ENCODE measurements around the gene ZNF407.

ZNF407 gene

GRCh38 chr18:74623047-74623816, 25.6 kb downstream of the ZNF407 start:
- peak; percentile 34 for TF ChIP-seq CTCF (IDR thresholded peaks at IDR 0.05; ENCODE audit: low read depth, low read length)
- peak; percentile 29 to 33 for DNase-seq (ENCODE audit: low read depth in 2 of 2)

GRCh38 chr18:74624466-74624865, 26.8 kb downstream of the ZNF407 start:
- no peak for DNase-seq (ENCODE audit: low read depth in 2 of 2)
- no peak for TF ChIP-seq CTCF (IDR thresholded peaks at IDR 0.05; ENCODE audit: low read depth, low read length)
- H3K4me3 ChIP-seq (replicated peaks in 1 of 2; ENCODE audit: low read depth in 2 of 2, low read length in 2 of 2) = no peak overlapping the region

More at GRCh38 chr18:74623047-74623816, 25.6 kb downstream of the ZNF407 start:
- H3K4me3 ChIP-seq (replicated peaks in 1 of 2; ENCODE audit: low read depth in 2 of 2, low read length in 2 of 2) = no peak overlapping the region

GRCh38 chr18:74625157-74625556, 27.5 kb downstream of the ZNF407 start:
- H3K4me3 ChIP-seq (replicated peaks in 1 of 2; ENCODE audit: low read depth in 2 of 2, low read length in 2 of 2) = no peak overlapping the region
- DNase-seq (ENCODE audit: low read depth in 2 of 2) = peak in 1 of 2 donors; percentile 23
- TF ChIP-seq CTCF (IDR thresholded peaks at IDR 0.05; ENCODE audit: low read depth, low read length) = no peak

GRCh38 chr18:74626049-74626874, 28.6 kb downstream of the ZNF407 start:
- H3K4me3 ChIP-seq (replicated peaks in 1 of 2; ENCODE audit: low read depth in 2 of 2, low read length in 2 of 2) = no peak overlapping the region
- TF ChIP-seq CTCF (IDR thresholded peaks at IDR 0.05; ENCODE audit: low read depth, low read length) = no peak
- no peak for DNase-seq (ENCODE audit: low read depth in 2 of 2)

- no peak for TF ChIP-seq CTCF (IDR thresholded peaks at IDR 0.05; ENCODE audit: low read depth, low read length)
- no peak overlapping the region for H3K4me3 ChIP-seq (replicated peaks in 1 of 2; ENCODE audit: low read depth in 2 of 2, low read length in 2 of 2)
- DNase-seq (ENCODE audit: low read depth in 2 of 2) = no peak
These were observed 33.1 kb downstream of the ZNF407 start for GRCh38 chr18:74630804-74631203.

- no peak for TF ChIP-seq CTCF (IDR thresholded peaks at IDR 0.05; ENCODE audit: low read depth, low read length)
- DNase-seq (ENCODE audit: low read depth in 2 of 2) = no peak
- H3K4me3 ChIP-seq (replicated peaks in 1 of 2; ENCODE audit: low read depth in 2 of 2, low read length in 2 of 2) = peak overlapping the region in 1 of 2 donors; percentile 11
These were observed 33.5 kb downstream of the ZNF407 start for GRCh38 chr18:74631212-74631611.
